Activated T-cell treated with anti-CD3 and anti-CD28 coated beads for 24 hours (primary cell): ENCODE measurements around the gene WDCP.
A peak's percentile ranks its signal among the peaks of the same experiment; 100 is the strongest.
"Not testable (repeated sequence)": the region's sequence is repeated elsewhere in the genome, so short reads cannot be mapped to it uniquely, and the experiment has no call there.

Experiments
- DNase-seq: peaks from one replicate; pipeline ENCODE4 v3.0.0-alpha.2; 2020; ENCODE audit warnings: low read depth

Gene WDCP, protein sequence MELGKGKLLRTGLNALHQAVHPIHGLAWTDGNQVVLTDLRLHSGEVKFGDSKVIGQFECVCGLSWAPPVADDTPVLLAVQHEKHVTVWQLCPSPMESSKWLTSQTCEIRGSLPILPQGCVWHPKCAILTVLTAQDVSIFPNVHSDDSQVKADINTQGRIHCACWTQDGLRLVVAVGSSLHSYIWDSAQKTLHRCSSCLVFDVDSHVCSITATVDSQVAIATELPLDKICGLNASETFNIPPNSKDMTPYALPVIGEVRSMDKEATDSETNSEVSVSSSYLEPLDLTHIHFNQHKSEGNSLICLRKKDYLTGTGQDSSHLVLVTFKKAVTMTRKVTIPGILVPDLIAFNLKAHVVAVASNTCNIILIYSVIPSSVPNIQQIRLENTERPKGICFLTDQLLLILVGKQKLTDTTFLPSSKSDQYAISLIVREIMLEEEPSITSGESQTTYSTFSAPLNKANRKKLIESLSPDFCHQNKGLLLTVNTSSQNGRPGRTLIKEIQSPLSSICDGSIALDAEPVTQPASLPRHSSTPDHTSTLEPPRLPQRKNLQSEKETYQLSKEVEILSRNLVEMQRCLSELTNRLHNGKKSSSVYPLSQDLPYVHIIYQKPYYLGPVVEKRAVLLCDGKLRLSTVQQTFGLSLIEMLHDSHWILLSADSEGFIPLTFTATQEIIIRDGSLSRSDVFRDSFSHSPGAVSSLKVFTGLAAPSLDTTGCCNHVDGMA

DNA sequence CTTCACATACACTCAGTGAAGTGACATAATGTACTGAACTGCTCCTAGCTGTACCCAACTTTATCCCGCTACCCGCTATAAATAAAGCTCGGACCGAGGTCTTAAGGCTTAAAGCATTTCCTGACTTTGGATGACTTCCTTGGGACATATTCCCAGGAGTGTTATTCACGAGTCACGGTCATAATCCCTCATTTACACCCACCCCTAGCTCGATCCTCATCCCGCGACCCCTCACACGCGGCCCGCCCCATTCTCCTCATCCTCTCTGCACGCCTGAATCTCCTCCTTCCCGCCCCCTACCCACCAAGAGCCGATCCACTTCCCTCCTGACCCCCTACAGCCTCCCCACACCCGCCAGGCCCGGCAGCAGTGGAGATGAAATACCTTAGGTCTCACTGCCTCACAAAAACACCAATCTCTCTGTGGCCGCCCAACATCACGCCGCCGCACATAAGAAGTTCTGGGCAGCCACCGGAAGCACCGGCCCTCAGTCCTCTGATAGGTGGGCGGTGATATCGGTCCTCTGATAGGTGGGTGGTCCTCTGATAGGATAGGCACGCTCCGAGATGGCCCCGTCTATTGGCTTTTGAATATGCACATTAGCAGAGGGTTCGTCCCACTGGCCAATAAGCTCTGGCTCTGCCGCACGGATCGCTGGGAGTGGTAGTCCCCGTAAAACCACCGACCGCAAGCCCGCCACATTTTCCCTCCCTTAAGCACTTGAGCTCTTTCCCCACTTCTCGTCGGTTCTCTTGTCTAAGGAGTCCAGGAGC is at the start of gene WDCP:
TSS of gene WDCP (minus strand) at position 462 of the 773 bp plus-strand sequence. CDS start 7,897 bp downstream, outside the sequence.
- DNase-seq = peak; percentile 92

- DNase-seq = not testable (repeated sequence)
These were observed 48.0 kb upstream of the WDCP start for GRCh38 chr2:24095171-24095677.

DNA sequence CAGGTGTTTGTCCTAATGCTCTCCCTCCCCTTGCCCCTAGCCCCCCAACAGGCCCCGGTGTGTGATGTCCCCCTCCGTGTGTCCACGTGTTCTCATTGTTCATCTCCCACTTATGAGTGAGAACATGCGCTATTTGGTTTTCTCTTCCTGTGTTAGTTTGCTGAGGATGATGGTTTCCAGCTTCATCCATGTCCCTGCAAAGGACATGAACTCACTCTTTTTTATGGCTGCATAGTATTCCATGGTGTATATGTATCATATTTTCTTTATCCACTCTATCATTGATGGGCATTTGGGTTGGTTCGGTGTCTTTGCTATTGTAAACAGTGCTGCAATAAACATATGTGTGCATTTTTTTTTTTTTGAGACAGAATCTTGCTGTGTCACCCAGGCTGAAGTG is 46.1 kb upstream of the WDCP start:
- not testable (repeated sequence) for DNase-seq

- DNase-seq = no peak
These were observed 41.7 kb upstream of the WDCP start for GRCh38 chr2:24088821-24089359.

DNA sequence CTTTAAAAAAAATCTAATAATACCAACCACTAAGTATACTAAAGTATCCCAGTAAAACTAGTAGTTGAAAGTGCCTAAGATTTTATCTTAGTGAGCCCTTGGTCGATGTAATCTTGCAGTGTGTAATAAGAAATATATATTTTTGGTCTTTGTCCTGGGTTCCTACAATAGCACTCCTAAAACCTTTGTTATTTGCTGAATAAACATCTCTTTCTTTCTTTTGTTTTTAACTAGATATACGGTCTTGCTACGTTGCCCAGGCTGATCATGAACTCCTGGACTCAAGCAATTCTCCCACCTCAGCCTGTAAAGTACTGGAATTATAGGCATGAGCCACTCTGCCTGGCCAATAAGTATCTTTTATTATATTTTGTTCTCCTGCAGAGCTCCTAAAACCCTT is 39.8 kb upstream of the WDCP start:
- DNase-seq = no peak

DNA sequence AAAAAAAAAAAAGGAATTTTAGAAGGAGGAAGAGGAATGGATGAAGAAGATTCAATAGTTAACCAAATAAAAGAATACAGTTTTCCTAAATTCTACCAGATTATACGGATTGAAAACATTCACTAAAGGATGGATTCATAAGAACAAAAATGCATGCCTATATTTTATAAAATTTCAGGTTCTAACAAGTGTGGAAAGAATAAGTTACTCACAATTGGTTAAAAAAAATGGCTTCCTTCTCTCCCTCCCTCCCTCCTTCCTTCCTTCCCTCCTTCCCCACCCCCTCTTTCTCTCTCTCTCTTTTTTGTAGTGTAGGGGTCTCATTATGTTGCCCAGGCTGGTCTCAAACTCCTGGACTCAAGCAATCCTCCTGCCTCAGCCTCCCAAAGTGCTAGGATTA is 39.0 kb upstream of the WDCP start:
- no peak for DNase-seq

GRCh38 chr2:24085200-24085489 is 38.0 kb upstream of the WDCP start:
- DNase-seq = no peak

- DNase-seq = peak; percentile 72
These were observed 37.4 kb upstream of the WDCP start, which contains the start of gene TP53I3 for GRCh38 chr2:24084386-24085199. Gene TP53I3, minus strand, starts transcription at chr2:24084834. Its CDS starts 508 bp downstream, at chr2:24084326.

DNA sequence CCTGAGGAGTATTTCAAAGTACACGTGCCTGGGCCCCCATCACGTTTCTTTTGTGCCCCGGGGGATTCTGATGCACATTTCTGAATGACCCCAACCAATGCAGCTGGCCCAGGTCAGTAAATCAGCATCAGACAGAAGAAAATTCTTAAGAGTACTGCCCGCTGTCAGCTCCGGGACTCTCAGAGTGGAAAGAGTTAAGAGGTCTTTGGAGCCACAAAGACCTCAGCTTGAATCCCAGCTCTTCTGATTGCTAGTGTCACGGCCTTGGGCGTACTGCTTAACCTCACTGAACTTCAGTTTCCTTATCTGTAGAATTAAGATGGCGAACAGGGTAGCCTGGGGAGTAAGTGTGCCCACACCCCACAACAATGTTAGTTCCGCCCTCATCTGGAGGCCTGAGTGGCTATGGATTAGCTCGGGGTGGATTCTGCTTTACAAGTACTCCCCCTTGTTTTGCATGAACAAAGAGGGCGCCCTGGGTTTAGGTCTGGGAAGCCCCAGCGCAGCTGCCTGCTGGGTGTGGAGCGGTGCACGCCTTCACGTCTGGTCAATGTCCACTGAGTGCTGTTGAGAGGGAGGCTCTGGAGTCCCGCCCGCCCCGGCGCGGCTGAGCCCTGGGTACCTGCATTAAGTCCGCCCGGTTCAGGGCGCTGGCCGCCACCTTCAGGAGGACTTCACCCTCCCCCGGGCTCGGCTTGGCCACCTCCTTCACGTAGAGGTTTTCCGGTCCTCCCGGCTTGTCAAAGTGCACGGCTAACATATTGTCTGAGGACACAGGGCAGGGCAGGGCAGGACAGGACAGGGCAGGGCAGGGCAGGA is 36.6 kb upstream of the WDCP start:
- peak; percentile 6 for DNase-seq

DNA sequence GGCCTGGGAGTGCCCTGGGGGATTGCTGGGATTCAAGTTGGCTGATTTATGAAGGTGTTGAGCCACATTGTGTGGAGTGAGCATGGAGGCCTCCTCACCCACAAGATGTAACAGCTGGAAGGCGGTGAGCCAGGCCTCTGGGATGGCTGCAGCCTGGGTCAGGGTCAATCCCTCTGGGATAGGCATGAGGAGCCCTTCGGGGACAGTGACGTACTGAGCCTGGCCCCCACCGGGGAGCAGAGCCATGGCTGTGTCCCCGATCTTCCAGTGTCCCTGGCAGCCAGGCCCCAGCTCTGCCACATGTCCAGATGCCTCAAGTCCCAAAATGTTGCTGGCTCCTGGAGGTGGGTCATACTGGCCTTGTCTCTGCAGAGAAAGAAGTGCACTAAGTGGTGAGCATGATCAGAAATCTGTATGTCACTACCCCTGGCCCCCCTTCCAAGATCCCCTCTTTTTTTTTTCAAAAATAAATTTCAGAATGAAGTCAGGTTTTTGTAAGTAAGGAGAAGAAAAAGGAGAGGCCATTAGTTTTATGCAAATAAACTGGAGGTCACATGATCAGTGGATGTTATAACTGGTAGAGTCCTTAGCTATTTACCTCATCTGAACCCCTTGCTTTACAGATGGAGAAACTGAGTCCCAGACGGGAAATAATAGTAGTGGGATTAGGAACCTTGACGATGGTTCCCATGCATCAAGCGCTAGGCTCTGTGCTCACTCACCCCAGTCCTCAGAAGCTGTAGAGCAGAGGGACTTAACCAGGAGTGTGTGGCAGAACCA is 35.8 kb upstream of the WDCP start:
- no peak for DNase-seq

DNA sequence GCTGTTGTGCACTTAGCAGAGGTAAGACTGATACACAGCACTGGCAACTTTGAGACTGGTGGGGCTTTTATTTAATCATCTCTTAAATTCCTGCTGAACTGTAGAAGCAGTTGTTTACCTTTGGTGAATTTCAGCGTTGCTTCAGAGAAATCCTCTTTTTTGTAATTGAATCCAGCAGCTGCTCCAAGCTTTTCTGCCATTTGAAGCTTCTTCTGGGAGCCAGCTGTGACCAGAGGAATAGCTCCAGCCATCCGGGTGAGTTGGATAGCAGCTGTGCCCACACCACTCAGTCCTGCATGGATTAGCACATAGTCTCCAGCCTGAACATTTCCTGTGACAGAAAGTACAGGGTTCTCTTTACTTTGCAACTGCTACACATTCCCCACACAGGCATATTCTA is 33.5 kb upstream of the WDCP start:
- no peak for DNase-seq

DNA sequence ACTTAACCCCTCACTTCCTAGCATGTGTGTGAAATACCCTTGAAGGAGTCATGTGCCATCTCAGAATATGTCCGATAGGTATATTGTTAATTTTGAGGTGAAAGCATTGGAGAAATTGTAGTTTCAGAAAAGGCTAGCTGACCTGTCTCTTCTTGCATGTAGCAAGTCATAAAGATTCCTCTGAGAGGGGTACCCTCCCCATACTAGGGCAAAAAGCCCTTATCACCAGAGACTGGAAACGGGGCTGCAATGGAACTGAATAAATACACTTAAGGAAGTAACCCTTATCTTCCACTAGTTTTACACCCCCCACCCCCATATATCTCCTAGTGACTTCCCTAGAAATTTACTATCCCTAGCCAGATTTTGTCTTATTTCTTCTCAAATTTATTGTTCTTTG is 30.7 kb upstream of the WDCP start:
- DNase-seq = no peak

DNA sequence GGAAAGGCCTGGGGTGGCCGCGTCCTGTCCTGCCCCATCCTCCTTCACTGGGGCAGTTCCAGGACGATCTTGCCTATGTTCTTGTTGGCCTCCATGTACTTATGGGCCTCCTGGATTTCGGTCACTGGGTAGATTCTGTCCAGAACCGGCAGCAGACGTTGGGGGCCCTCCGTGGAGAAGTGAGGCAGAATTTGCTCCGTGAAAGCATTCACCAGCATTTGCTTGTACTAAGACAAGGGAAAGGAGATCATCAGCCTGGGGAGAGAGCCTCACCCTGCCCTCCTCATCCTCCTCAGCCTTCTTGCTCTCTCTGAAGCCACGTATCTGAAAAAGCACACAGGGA is 30.3 kb upstream of the WDCP start:
- DNase-seq = no peak

GRCh38 chr2:24076849-24077534 is 29.8 kb upstream of the WDCP start:
- DNase-seq = no peak

DNA sequence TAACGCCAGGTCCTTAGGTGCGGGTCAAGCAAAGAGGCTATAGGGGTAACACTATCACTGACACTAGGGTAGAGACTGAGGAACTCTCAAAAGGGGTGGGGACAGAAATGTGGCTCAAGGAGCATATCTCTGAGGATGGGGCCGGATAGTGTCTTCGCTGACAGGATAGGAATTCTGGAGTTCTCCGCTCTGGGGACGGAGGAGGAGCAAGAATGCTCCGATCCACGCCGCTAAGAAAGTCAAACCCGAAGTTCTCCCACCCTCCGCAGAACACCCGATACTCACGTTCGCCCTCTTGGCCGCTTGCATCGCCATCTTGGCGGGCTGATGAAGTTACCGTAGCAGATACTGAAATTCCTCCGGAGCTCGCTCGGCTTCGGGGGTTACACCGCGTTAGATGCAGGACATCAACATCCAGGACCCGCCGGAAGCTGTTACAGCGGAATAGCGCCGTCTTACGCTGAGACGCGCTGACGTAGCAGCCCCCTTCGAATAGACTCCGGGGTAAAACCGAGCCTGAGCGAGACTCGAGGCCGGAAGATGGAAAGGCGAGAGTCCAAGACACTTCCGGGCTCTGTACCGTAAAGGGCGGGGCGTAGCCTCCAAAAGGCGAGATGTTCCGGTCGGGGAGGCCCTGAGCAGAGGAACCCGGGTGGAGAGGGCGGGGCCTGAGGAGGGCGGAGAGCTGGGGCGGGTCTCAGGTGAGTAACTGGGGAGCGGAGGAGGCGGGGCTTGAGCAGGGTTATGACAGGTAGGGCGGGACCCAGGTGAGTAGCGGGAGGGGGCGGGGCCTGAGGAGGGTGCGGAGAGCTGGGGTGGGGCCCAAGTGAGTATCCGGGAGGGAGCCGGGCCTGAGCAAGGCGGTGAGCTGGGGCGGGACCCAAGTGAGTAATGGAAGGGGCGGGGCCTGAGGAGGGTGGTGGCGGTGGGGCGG is 29.0 kb upstream of the WDCP start, which contains the start of gene SF3B6:
TSS of gene SF3B6 (minus strand) at position 412 of the 934 bp plus-strand sequence. CDS start at position 315, 97 bp downstream.
- peak; percentile 98 for DNase-seq

DNA sequence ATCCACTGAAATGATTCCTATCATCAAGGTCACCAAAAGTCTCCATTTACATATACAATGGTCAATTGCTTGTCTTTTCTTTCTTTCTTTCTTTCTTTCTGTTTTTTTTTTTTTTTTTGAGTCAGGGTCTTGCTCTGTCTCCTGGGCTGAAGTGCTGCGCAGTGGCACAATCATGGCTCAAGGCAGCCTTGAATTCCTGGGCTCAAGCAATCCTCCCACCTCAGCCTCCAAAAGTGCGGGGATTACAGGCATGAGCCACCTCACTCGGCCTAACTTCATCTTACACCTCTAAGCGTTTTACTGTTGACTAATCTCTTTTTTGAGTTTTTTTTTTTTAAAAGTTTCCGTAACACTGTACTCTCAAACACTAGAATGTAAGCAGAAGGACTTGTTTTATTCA is 28.1 kb upstream of the WDCP start:
- DNase-seq = no peak

DNA sequence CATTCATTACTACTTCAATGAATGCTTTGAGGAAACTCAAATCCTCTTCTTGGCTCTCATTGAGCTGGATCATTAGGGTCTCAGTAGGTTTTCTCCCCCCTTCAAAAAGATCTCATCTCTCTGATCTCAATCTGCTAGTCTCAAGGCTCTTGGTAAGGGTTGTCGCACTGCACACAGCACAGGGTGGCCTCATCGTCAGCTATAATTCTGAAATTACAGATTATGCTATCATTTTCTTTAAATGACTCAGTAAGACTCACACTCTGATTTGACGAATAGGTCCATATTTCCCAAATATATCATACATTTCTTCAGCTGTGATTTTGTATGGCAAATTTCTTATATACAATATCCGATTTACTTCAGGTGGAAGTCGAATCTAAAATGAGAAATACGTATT is 26.6 kb upstream of the WDCP start:
- no peak for DNase-seq

GRCh38 chr2:24072259-24072658 is 25.1 kb upstream of the WDCP start:
- no peak for DNase-seq
